HG02571 (cell line): ENCODE measurements around the gene DNA2.
"Not testable (repeated sequence)": the region's sequence is repeated elsewhere in the genome, so short reads cannot be mapped to it uniquely, and the experiment has no call there.

Experiments used
- ATAC-seq: cut with Tn5 transposase; IDR thresholded peaks from one replicate; pipeline ENCODE4 v1.9.1; 2021; ENCODE audit warnings: mild to moderate bottlenecking, moderate library complexity; ENCODE audit not compliant: unreplicated experiment

DNA2 gene

GRCh38 chr10:68461032-68461431 is 10.7 kb downstream of the DNA2 start:
- no peak for ATAC-seq

GRCh38 chr10:68449698-68450097 is 22.1 kb downstream of the DNA2 start:
- not testable (repeated sequence) for ATAC-seq

- ATAC-seq, result no peak
These were observed 25.6 kb downstream of the DNA2 start for GRCh38 chr10:68446179-68446578.

GRCh38 chr10:68442971-68443370 is 28.8 kb downstream of the DNA2 start:
- no peak for ATAC-seq

- ATAC-seq, result no peak
These were observed 30.9 kb downstream of the DNA2 start for GRCh38 chr10:68440898-68441297.

- ATAC-seq, result no peak
These were observed 36.0 kb downstream of the DNA2 start for GRCh38 chr10:68435803-68436202.

- ATAC-seq, result no peak
These were observed 37.1 kb downstream of the DNA2 start for GRCh38 chr10:68434657-68435056.

GRCh38 chr10:68428396-68429104 is 43.2 kb downstream of the DNA2 start:
- ATAC-seq, result no peak

- ATAC-seq, result no peak
These were observed 47.2 kb downstream of the DNA2 start for GRCh38 chr10:68424454-68425014.

- ATAC-seq, result no peak
These were observed 48.3 kb downstream of the DNA2 start for GRCh38 chr10:68423522-68423921.

- no peak for ATAC-seq
These were observed 52.4 kb downstream of the DNA2 start for GRCh38 chr10:68419376-68419775.

- ATAC-seq, result no peak
These were observed 62.8 kb downstream of the DNA2 start for GRCh38 chr10:68408898-68409518.

- peak; percentile 89 for ATAC-seq
These were observed 64.8 kb downstream of the DNA2 start, which contains the start of gene RUFY2 for GRCh38 chr10:68406815-68407548. TSS of gene RUFY2 (minus strand) at chr10:68407277. CDS start at chr10:68407189, 88 bp downstream.

- peak; percentile 42 for ATAC-seq
These were observed 65.5 kb downstream of the DNA2 start for GRCh38 chr10:68406111-68406814.

GRCh38 chr10:68403701-68404100 is 68.1 kb downstream of the DNA2 start:
- no peak for ATAC-seq

GRCh38 chr10:68402276-68402675 is 69.5 kb downstream of the DNA2 start:
- no peak for ATAC-seq

- no peak for ATAC-seq
These were observed 74.8 kb downstream of the DNA2 start for GRCh38 chr10:68397005-68397404.

- ATAC-seq, result no peak
These were observed 86.0 kb downstream of the DNA2 start for GRCh38 chr10:68385740-68386139.

GRCh38 chr10:68371604-68372003 is 100.2 kb downstream of the DNA2 start:
- no peak for ATAC-seq

GRCh38 chr10:68367121-68367520 is 104.7 kb downstream of the DNA2 start:
- ATAC-seq, result no peak

- no peak for ATAC-seq
These were observed 105.2 kb downstream of the DNA2 start for GRCh38 chr10:68366600-68366999.
